HG02973 (cell line): ENCODE measurements around the gene MEI4.
"Not testable (repeated sequence)": the region's sequence is repeated elsewhere in the genome, so short reads cannot be mapped to it uniquely, and the experiment has no call there.

ENCODE experiments used
- ATAC-seq: cut with Tn5 transposase; IDR thresholded peaks from one replicate; pipeline ENCODE4 v1.9.1; 2021; ENCODE audit warnings: moderate library complexity; ENCODE audit not compliant: unreplicated experiment

MEI4 gene

GRCh38 chr6:77813090-77813489 lies 160.3 kb downstream of the MEI4 start:
- ATAC-seq: no peak

DNA sequence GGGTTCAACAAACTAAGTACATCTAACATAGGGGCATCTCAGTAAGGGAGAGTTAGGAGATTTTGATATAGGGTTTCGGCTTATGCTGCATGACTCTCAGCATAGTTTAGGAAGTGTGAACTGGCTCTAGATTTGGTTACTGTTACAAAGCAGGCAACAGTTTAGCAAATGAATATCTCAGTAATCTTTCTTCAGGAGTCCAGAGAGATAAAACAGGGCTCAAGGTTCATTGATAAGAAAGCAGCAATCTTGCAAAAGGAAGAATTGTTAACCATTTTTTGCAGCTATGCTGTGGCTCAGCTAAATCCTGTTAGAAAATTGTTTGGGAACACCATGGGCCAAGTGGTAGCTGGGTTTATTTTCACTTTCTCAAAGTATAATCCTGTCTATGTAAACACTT lies 161.3 kb downstream of the MEI4 start:
- ATAC-seq: no peak

DNA sequence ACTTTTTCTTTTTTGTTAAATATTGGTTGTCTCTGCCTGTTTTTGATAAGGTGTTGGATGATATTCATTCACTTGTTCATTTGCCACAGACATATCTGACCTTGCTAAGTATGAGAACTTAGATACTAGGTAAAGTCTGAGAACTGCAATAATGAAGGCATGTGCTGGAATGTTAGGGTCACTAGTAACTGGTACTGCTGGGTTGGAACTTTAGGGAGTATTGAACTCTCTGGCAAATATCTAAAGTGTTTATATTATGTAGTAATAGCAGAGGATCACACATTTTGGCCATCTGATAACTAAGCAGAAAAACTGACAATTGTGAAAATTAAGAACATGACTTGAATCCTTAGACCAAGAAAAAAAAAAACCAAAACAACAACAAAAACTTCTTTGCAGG lies 162.7 kb downstream of the MEI4 start:
- no peak for ATAC-seq

DNA sequence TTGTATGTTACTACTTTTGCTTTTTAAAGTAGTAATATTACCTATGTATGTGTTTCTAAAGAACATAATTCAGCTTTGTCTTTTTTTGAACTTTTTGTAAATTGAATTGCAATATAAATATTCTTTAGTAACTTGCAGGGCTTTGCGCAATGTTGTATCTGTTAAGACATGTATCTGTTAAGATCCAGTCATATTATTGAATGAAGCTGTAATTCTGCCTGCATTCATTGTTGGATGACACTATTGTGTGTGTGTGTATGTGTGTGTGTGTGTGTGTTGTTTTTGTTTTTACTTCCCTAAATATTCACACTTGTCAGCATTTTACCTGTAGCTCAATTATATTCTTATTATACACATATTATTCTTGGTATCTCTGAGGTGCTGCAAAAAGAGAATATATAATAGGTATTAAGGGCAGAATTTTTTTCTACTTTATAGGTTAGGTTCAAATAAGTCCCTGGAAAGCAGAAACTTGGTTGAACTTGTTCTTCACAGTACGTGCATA lies 164.0 kb downstream of the MEI4 start:
- no peak for ATAC-seq

GRCh38 chr6:77822265-77822664 lies 169.4 kb downstream of the MEI4 start:
- no peak for ATAC-seq

DNA sequence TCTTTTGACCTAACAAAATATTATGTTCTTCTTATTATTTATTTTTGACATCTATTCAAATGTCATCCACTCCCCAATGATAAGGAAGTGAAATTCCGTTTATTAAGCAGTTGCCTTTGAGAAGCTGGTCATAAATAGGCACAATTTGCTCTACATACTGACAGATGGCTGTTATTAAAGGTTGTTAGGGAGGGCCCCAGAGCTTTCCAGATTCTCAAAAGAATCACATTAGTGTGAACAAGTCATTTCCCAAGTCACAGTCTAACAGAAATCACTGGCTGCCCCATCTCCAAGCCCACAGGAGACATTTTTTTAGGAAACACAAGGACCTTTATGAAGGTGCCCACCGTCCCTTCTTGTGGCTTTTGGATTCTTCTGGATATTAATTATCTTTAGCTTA lies 172.4 kb downstream of the MEI4 start:
- ATAC-seq: no peak

GRCh38 chr6:77829736-77830135 lies 176.9 kb downstream of the MEI4 start:
- ATAC-seq: no peak

GRCh38 chr6:77833749-77834148 lies 180.9 kb downstream of the MEI4 start:
- not testable (repeated sequence) for ATAC-seq

GRCh38 chr6:77834591-77834996 lies 181.8 kb downstream of the MEI4 start:
- no peak for ATAC-seq

- no peak for ATAC-seq
Observed at GRCh38 chr6:77837034-77837784, 184.4 kb downstream of the MEI4 start.

DNA sequence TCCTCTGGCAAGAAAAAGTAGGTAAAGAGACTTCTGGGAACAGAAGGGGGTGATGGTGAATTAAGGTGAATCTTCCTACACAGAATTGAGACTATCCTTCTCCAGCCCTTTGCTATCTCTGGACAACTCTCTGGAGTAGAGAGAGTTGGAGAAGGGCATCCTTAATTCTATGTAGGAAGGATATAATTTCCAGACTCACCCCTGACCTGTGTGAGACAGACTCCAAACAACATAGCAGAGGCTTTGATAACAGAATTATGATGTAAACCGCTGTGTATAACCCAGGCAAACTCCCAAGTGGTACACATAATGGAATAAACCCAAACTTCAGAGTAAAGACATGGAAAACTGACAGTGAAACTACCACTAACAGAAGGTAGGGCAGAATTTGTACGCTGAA lies 186.5 kb downstream of the MEI4 start:
- no peak for ATAC-seq

DNA sequence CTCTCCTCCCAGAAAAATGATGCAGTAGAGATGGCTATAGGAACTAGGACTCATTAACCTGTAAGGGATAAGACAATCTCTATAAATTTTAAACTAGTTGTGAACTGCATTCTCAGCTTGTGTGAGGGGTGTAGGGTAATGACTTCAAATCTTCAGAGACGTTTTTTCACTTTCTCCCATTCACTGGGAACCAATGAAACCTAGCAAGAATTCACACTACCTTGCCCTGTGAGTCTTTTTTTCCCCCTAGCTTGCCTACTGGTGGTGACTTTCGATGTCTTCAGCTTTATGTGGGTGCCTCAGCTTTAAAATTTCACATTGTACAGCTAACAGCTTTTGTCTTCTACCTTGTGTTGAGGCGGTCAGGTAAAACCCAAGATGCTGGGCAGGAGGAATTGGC lies 192.0 kb downstream of the MEI4 start:
- no peak for ATAC-seq

DNA sequence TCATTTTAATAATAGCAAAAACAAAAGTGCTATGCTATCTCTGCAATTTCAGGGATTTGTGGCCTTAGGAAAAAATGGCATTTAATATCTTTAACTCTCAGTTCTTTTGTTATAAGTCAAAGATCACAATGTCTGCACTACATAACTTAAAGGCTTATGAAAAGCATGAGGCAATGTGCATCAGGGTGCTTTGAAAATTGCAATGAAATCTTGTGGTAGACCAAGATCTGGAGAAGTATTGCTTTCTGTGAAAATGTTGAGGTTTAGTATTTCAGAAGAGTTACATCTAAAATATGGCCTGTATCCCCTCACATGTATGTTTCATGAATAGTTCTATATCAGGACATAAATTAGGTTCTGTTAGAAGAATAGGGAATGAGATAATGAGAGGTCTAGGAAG lies 200.6 kb downstream of the MEI4 start:
- ATAC-seq: no peak

- ATAC-seq: no peak
Observed at GRCh38 chr6:77856391-77856790, 203.6 kb downstream of the MEI4 start.

- no peak for ATAC-seq
Observed at GRCh38 chr6:77857421-77857820, 204.6 kb downstream of the MEI4 start.

DNA sequence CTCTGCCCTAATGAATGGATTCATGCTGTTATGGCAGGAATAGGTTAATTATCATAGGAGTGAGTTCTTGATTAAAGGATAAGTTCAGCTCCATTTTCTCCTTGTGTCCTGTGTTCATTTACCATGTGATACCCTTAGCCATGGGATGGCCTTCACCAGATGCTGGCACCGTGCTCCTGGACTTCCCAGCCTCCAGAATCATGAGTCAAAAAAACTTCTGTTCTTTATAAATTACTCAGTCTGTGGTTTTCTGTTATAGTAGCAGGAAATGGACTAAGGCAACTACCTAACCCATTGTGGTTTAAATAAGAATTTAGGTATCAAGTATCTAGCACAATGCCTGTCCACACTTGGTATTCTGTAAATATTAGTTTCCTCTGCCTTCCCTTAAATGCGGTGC lies 223.5 kb downstream of the MEI4 start:
- no peak for ATAC-seq

GRCh38 chr6:77879527-77879926 lies 226.7 kb downstream of the MEI4 start:
- ATAC-seq: no peak

DNA sequence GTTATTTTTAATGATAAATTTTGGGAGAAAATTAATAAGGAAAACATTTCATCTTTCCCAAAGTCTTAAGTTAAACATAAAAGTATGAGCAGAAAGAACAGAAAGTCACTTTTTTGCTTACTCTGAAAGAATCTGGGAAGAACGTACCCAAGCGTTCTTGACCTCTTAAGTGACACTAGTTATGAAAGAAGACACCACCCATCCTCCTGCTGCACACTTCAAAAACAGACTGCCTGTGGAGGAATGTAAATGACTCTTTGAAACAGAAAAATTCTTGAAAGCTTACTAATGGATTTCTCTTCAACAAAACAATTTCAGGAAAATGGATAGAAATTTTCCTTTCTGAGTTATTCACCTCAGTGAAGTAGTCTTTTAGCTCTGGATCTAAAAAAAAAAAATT lies 227.7 kb downstream of the MEI4 start:
- ATAC-seq: no peak

- no peak for ATAC-seq
Observed at GRCh38 chr6:77883851-77884250, 231.0 kb downstream of the MEI4 start.

DNA sequence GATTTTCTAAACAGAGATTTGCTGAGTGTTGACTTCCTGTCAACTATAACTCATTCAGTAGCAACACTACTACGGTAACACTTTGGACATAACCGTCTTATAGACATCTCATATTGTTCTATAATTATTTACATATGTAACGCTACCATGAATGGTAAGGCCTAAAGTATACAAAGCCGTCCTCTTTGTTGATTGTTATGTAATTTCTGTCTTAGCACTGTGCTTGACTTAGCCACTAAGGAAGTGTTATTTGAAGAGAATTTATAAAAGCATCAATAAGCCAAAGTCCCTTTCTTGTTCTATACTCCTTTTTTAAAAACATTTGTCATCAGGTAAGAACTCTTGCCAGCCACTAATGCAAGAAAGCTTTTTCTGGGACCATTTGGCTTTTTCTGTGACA lies 240.6 kb downstream of the MEI4 start:
- no peak for ATAC-seq

GRCh38 chr6:77906070-77906469 lies 253.2 kb downstream of the MEI4 start:
- no peak for ATAC-seq

DNA sequence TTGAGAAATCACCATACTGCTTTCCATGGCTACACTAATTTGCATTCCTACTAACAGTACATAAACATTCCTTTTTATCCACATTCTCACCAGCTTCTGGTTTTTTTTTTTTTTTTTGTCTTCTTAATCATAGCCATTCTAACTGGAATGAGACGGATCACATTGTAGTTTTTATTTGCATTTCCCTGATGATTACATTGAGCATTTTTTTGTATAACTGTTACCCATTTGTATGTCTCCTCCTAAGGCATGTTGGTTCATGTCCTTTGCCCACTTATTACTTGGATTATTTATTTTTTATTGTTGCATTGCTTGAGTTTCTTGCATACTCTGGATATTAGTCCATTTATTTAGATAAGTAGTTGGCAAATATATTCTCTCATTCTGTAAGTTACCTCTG lies 258.0 kb downstream of the MEI4 start:
- no peak for ATAC-seq

- ATAC-seq: no peak
Observed at GRCh38 chr6:77926198-77926751, 273.4 kb downstream of the MEI4 start.
